Measurements from ENCODE around the gene NUB1. TPM values are rescaled to one million over a fixed set of nuclear protein-coding genes. Genes with fewer than 3 reads are reported as not detected.

Gene NUB1
- polyA plus RNA-seq, 3 donors = 80.3 to 97.9 (median 86.6) TPM

- DNase-seq (ENCODE audit: low read depth in 3 of 3, low spot score in 2 of 3) = no peak
Measured at GRCh38 chr7:151386301-151387160, 44.9 kb downstream of the NUB1 start.

DNA sequence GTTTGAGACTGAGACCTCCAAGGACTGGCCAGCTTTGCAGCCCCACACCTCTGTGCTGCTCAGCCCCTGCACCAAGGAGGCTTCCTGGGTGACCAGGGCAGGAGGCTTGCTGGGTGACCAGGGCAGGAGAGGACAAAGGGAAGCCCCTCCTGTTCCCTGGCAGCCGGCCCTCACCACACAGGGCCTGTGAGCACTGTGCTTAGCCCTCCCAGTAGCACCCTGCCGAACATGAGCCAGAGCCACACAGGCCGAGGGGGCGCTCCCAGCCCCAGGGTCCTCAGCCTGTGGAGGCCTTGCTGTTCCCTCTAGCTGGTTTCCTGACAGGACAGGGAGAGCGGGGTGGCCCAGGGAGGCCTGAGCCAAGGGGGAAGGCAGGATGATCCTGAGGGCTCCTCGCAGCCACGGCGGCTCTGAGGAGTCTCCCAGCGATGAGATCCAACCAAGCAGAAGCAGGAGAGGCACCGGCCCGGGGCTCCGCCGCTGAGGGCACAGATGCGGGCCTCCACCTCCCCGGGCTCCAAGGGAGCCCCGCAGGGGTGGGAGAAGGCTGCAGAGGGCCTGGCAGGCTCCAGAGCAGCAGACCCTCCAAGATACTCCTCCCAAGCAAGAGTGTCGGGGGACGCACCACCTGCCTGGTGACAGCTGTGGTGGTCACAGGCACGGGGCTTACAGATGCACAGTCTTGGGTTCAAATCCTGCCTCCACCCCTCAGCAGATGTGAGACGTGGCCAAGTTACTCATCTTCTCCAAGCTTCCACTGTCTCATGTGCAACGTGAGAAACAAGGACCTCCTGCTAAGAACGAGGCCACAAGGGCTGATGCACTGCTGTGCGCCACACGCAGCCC is 45.8 kb downstream of the NUB1 start:
- DNase-seq (ENCODE audit: low read depth in 3 of 3, low spot score in 2 of 3) = no peak

GRCh38 chr7:151388007-151388297 is 46.3 kb downstream of the NUB1 start:
- DNase-seq (ENCODE audit: low read depth in 3 of 3, low spot score in 2 of 3) = no peak

GRCh38 chr7:151388430-151388829 is 46.8 kb downstream of the NUB1 start:
- no peak for DNase-seq (ENCODE audit: low read depth in 3 of 3, low spot score in 2 of 3)

DNA sequence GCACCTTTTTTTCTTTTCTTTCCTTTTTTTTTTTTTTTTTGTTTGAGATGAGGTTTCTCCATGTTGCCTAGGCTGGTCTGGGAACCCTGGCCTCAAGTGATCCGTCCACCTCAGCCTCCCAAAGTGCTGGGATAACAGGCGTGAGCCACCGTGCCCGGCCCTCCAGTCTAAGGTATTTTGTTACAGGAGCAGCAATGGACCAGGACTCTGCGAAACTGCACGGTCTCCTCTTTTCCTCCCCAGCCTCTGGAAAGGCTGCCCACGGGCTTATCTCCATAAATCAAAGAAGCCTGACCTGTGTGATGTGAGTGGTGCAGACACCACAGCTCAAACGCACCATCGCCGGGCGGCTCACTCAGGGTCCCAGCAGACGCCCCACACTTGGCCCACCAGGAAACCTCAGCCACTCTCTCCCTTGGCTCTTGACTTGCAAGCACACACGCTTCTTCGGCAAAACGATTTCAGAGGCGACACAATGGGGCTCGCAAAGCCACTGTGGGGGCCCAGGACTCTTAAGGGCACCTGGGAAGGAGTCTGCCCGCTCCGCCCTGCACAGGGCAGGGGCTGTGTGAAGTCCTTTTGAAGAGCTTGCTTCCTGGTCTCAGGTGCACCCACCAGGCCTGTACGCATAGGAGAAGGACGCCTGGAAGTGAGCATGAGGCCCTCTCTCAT is 47.6 kb downstream of the NUB1 start:
- DNase-seq (ENCODE audit: low read depth in 3 of 3, low spot score in 2 of 3) = no peak

GRCh38 chr7:151389768-151390597 is 48.4 kb downstream of the NUB1 start:
- DNase-seq (ENCODE audit: low read depth in 3 of 3, low spot score in 2 of 3) = no peak

- no peak for DNase-seq (ENCODE audit: low read depth in 3 of 3, low spot score in 2 of 3)
Measured at GRCh38 chr7:151390598-151391357, 49.2 kb downstream of the NUB1 start.

DNA sequence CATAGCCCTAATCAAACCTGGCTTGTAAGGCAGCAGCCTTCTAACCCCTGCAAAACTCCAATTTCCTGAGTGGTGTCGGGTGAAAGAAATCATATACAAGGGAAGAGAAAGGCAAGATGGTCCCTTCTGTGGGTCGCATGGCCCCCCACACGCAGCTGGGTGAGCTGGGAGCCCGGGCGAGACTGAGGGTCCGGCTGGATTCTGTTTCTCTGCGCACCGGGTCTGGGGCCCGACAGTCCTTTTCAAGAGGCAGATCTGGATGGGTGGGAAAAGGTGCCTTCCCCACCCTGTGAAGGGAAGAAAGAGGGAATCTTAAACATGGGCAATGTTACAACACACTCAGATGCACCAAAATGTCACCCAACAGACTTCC is 49.7 kb downstream of the NUB1 start:
- DNase-seq (ENCODE audit: low read depth in 3 of 3, low spot score in 2 of 3) = no peak

DNA sequence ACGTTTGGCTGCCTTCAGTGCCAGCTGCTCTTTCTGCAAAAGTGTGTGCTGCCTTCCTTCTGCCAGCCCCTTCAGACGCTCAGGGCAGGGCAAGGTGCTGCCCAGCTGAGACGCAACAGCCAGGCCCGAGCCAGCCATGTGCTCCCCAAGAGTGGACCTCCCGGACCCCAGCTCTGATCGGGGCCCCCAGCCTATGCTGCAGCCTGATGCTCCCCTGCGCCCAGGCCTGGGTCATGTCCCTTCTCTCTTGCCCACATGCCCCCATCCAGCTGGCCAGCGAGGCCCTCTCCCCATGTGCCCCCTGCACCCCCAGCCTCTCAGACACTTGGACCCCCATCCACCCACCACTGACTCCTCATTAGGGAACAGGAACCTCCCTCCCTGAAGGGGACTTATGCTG is 50.4 kb downstream of the NUB1 start:
- no peak for DNase-seq (ENCODE audit: low read depth in 3 of 3, low spot score in 2 of 3)

DNA sequence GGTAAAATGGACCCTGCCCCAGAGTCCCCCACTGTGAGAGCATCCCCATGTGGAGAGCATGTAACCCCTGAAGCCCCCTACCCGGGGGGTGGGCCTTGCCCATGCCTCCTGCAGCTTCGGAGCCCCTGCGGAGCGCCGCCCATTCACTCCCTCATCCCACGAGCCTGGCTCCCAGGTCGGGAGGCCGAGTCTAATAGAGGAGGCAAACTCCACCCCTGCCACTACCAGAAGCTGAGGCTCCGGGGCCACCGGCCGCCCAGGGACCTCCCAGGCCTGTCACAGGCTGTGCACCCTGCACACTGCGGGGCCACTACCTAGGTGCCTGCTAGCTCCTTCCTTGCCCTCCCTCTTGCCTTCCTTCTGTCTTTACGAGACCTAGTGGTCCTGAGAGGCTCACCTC is 50.8 kb downstream of the NUB1 start:
- no peak for DNase-seq (ENCODE audit: low read depth in 3 of 3, low spot score in 2 of 3)

- no peak for DNase-seq (ENCODE audit: low read depth in 3 of 3, low spot score in 2 of 3)
Measured at GRCh38 chr7:151393031-151393977, 51.7 kb downstream of the NUB1 start.

GRCh38 chr7:151394076-151395035 is 52.7 kb downstream of the NUB1 start:
- DNase-seq (ENCODE audit: low read depth in 3 of 3, low spot score in 2 of 3) = no peak

- no peak for DNase-seq (ENCODE audit: low read depth in 3 of 3, low spot score in 2 of 3)
Measured at GRCh38 chr7:151395036-151395367, 53.4 kb downstream of the NUB1 start.

- DNase-seq (ENCODE audit: low read depth in 3 of 3, low spot score in 2 of 3) = no peak
Measured at GRCh38 chr7:151396328-151396970, 54.8 kb downstream of the NUB1 start.

DNA sequence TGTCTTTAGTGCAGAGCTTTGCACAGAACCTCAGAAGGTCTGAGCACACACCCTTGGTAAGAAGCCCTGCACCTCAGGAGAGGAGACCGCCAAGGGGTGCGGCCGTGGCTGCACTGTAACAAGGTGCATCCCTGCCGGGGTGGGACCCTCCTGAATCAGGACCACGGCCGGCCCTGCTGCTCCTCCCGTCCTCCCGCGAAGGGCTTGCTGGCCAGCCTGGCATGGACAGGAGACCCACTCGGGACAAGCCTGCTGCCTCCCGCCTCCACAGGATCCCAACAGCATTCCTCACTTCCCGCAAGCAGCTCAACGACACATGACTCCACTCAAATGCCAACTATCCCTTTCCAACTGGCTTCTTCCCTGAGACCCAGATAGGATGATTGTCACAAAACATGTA is 55.4 kb downstream of the NUB1 start:
- no peak for DNase-seq (ENCODE audit: low read depth in 3 of 3, low spot score in 2 of 3)

- no peak for DNase-seq (ENCODE audit: low read depth in 3 of 3, low spot score in 2 of 3)
Measured at GRCh38 chr7:151398446-151399304, 57.1 kb downstream of the NUB1 start.

GRCh38 chr7:151399305-151399601 is 57.6 kb downstream of the NUB1 start:
- DNase-seq (ENCODE audit: low read depth in 3 of 3, low spot score in 2 of 3) = no peak

Measured in right renal cortex interstitium (tissue), 3 donors.